Pons (tissue), 1 donor: Measurements from ENCODE around the gene SPRR2A.
"Not testable (repeated sequence)": the region's sequence is repeated elsewhere in the genome, so short reads cannot be mapped to it uniquely, and the experiment has no call there.

Experiments
- DNase-seq: peaks from one replicate; pipeline ENCODE4 v3.0.0-alpha.2; 2016; ENCODE audit warnings: low spot score

The SPRR2A gene

DNA sequence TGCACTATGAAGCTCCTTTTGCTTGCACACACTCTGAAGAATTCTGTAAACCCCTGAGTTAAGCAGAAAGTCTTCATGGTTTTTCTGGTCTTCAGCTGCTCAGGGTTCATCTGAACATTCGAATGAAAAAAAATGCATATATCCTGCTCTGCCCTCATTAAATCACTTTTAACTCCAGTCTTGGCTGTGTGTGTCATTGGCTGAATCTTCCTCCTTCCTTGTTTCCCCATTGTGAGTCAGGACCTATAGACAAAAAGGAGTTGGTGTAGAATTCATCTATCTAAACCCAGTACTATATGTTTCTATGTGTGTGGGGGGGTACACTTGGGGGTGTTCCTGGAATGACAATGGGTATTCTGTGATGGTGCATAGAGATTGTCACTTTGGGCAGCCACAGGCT is 32.9 kb downstream of the SPRR2A start:
- DNase-seq: no peak

DNA sequence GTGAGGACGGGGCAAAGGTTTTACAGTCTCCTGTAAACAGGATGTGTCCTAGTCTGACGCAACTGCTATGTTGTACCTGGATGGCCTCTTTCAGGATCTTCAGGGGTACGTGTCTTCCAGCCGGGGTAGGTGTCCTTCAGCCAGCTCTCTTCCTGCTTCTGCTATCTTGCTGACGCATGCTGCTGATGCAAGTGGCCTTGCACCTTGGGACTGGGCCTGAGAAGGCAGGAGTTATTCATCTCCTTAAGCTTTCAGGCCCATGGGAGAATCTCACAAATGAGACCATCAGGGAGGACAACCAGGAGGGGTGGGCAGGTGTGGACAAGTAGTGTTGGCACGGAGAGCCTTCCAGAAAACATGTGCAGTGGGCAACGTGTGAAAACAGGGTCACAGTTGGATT is 34.2 kb downstream of the SPRR2A start:
- no peak for DNase-seq

DNA sequence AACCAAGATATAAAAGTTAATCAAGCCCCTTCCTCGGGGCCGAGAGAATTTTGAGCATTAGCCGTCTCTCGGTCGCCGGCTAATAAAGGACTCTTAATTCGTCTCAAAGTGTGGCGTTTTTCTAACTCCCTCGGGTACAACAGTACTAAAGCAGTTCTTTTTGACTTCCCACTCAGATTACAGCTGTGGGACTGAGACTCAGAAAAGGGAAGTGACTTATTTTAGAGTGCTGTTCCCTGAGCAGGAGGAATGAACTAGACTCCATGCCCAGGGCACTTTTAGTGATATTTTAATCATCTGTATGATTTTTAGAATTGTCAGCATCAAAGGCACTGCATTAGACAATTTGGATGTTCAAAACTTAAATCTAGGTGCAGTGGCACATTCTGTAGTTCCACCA is 35.0 kb downstream of the SPRR2A start:
- DNase-seq: not testable (repeated sequence)

DNA sequence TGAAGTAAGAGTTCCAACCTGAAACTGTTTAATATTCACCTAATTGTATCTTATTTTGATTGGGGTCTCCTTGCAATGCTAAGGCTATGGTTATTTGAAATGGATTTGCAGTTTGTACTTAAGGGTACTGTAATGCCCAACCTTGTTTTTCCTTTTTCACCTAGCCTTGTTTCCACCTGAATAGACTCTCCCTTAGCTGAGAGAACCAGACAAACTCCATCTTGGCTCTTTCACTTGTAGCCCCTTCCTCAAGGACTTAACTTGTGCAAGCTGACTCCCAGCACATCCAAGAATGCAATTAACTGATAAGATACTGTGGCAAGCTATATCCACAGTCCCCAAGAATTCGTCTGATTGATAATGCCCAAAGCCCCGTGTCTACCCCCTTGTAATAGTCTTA is 35.5 kb downstream of the SPRR2A start:
- DNase-seq: not testable (repeated sequence)

DNA sequence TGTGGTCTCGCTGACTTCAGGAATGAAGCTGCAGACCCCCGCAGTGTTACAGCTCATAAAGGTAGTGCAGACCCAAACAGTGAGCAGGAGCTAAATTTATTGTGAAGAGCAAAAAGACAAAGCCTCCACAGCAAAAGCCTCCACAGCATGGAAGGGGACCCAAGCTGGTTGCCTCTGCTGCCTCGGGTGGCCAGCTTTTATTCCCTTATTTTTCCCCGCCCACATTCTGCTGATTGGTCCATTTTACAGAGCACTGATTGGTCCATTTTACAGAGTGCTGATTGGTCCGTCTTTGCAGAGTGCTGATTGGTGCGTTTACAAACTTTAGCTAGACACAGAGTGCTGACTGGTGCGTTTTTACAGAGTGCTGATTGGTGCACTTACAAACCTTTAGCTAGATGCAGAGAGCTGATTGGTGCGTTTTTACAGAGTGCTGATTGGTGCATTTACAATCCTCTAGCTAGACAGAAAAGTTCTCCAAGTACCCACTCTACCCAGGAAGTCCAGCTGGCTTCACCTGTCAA is 46.0 kb downstream of the SPRR2A start:
- DNase-seq: not testable (repeated sequence)
